Bronchial epithelial cell (primary cell): ENCODE results near the gene PKP3. TPM values are rescaled to one million over a fixed set of nuclear protein-coding genes. Genes with fewer than 3 reads are reported as not detected.

ENCODE experiments used
- DNase-seq: peaks from one replicate; pipeline ENCODE4 v3.0.0-alpha.2; 2010; ENCODE audit warnings: low read depth
- FAIRE-seq: peaks from 2 replicates; lab custom pipeline; 2011; peaks lifted over from hg19 to GRCh38; lab: Jason Lieb, UNC
- H3K27me3 ChIP-seq: 2 replicates; pipeline ENCODE4 v1.5.1; 2011; ENCODE audit warnings: low read length; ENCODE audit not compliant: control insufficient read depth, insufficient read depth
- H3K36me3 ChIP-seq: 2 replicates; pipeline ENCODE4 v1.5.1; 2011; ENCODE audit warnings: low read length; ENCODE audit not compliant: control insufficient read depth, insufficient read depth
- H3K4me3 ChIP-seq: 2 replicates; pipeline ENCODE4 v1.5.1; 2011; ENCODE audit warnings: mild to moderate bottlenecking, low read depth, low read length, control low read depth
- total RNA-seq: library from RNA; depleted of rRNA; stranded (reverse); fragments of >200 nt; gene quantifications from 2 replicates; pipeline ENCODE4 v1.2.1, GENCODE V29; 2014
- TF ChIP-seq, protein P1 (sequence below): IDR thresholded peaks from 2 replicates; pipeline ENCODE4 v1.5.1; 2011; ENCODE audit warnings: mild to moderate bottlenecking, moderate library complexity, low read length, control low read depth, inconsistent platforms; ENCODE audit not compliant: insufficient read depth, severe bottlenecking

The PKP3 gene
- total RNA-seq, 1 donor from 2014 or later: 231 TPM

GRCh38 chr11:403761-404431 is 9.9 kb downstream of the PKP3 start:
- no peak overlapping the region for H3K4me3 ChIP-seq
- DNase-seq: no peak
- TF ChIP-seq, protein P1, sequence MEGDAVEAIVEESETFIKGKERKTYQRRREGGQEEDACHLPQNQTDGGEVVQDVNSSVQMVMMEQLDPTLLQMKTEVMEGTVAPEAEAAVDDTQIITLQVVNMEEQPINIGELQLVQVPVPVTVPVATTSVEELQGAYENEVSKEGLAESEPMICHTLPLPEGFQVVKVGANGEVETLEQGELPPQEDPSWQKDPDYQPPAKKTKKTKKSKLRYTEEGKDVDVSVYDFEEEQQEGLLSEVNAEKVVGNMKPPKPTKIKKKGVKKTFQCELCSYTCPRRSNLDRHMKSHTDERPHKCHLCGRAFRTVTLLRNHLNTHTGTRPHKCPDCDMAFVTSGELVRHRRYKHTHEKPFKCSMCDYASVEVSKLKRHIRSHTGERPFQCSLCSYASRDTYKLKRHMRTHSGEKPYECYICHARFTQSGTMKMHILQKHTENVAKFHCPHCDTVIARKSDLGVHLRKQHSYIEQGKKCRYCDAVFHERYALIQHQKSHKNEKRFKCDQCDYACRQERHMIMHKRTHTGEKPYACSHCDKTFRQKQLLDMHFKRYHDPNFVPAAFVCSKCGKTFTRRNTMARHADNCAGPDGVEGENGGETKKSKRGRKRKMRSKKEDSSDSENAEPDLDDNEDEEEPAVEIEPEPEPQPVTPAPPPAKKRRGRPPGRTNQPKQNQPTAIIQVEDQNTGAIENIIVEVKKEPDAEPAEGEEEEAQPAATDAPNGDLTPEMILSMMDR: no peak
- FAIRE-seq: no peak
- H3K36me3 ChIP-seq: peaks cover 30% of the 10 kb centered on the region
- no peaks in the 10 kb centered on the region for H3K27me3 ChIP-seq

DNA sequence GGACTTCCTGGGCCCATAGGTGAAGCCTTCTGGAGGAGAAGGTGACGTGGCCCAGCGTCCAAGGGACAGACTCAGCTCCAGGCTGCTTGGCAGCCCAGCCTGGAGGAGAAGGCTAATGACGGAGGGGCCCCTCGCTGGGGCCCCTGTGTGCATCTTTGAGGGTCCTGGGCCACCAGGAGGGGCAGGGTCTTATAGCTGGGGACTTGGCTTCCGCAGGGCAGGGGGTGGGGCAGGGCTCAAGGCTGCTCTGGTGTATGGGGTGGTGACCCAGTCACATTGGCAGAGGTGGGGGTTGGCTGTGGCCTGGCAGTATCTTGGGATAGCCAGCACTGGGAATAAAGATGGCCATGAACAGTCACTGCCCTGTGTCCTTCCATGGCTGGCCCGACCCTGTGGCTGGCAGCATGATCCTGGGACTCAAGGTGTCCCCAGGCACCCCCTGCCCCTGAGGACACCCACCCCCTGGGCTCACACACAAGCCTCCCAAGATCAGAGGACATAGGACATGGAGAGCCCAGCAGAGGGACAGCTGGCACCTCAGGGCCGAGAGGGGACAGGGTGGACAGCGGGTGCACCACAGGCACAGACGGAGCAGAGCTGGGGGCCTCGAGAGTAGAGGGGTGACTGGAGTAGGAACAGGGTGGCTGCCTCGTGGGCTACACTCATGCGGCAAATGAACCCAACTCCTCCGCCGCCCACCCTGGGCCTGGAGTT is 10.7 kb downstream of the PKP3 start:
- H3K27me3 ChIP-seq: no peaks in the 10 kb centered on the region
- peaks cover 27% of the 10 kb centered on the region for H3K36me3 ChIP-seq
- no peak overlapping the region for H3K4me3 ChIP-seq
- TF ChIP-seq, protein P1: no peak
- FAIRE-seq (no peak), DNase-seq (no peak)

- FAIRE-seq (no peak), DNase-seq (no peak)
- TF ChIP-seq, protein P1: no peak
- H3K36me3 ChIP-seq: peaks cover 25% of the 10 kb centered on the region
- no peak overlapping the region for H3K4me3 ChIP-seq
- H3K27me3 ChIP-seq: no peaks in the 10 kb centered on the region
Observed at GRCh38 chr11:405323-405953, 11.4 kb downstream of the PKP3 start.

DNA sequence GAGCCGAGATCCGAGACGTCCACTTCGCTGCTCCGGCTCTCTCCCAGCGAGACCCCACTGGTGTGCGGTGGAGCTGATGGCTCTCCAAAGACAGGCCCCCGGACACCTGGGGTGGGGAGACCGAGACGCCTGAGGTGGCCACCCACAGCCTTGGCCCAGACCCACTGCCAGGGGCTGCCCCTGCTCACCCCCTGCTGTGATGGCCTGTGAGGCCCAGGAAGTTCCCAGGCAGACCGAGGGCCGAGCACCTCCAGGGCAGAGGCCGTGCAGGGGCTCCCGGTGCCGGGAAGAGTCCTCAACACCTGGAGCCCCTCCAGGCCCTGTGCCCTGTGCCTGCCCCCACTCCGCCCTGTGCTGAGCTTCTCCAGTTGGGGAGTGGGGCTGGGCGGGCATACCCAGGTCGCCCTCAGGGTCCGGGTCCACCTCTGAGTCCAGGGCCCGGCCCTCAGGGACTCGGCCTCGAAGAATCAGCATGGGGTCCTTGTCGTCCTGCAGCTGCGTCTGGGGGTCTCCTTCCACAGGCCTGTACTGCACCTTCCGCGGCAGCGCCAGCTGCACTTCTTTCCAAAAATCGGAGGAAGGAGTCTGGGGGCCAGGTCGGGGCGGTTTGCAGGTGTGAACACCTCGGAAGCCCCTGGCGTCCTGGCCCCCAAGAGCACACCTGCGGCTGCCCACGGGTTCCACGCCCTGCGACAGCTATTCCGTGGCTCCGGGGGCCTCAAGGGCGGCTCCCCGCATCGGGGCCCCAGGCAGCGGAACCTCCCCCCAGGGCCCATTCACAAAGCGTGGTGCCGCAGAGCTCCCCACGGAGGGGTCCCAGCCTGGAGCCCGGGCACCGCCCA is 12.2 kb downstream of the PKP3 start:
- TF ChIP-seq, protein P1: no peak
- peaks cover 25% of the 10 kb centered on the region for H3K36me3 ChIP-seq
- no peaks in the 10 kb centered on the region for H3K27me3 ChIP-seq
- no peak overlapping the region for H3K4me3 ChIP-seq
- DNase-seq (no peak), FAIRE-seq (no peak)

- TF ChIP-seq, protein P1: peak; percentile 30
- no peak for FAIRE-seq
- no peak overlapping the region for H3K4me3 ChIP-seq
- H3K27me3 ChIP-seq: no peaks in the 10 kb centered on the region
- peak; percentile 73 for DNase-seq
- peaks cover 25% of the 10 kb centered on the region for H3K36me3 ChIP-seq
Observed at GRCh38 chr11:406796-407650, 13.0 kb downstream of the PKP3 start.
